HG03045 (cell line): Measurements from ENCODE around the gene SENP6.
"Not testable (repeated sequence)": the region's sequence is repeated elsewhere in the genome, so short reads cannot be mapped to it uniquely, and the experiment has no call there.

Experiments used
- ATAC-seq: cut with Tn5 transposase; IDR thresholded peaks from one replicate; pipeline ENCODE4 v1.9.1; 2021; ENCODE audit warnings: mild to moderate bottlenecking, moderate library complexity; ENCODE audit not compliant: unreplicated experiment

The SENP6 gene

GRCh38 chr6:75608956-75609533 lies 7.4 kb downstream of the SENP6 start:
- no peak for ATAC-seq

DNA sequence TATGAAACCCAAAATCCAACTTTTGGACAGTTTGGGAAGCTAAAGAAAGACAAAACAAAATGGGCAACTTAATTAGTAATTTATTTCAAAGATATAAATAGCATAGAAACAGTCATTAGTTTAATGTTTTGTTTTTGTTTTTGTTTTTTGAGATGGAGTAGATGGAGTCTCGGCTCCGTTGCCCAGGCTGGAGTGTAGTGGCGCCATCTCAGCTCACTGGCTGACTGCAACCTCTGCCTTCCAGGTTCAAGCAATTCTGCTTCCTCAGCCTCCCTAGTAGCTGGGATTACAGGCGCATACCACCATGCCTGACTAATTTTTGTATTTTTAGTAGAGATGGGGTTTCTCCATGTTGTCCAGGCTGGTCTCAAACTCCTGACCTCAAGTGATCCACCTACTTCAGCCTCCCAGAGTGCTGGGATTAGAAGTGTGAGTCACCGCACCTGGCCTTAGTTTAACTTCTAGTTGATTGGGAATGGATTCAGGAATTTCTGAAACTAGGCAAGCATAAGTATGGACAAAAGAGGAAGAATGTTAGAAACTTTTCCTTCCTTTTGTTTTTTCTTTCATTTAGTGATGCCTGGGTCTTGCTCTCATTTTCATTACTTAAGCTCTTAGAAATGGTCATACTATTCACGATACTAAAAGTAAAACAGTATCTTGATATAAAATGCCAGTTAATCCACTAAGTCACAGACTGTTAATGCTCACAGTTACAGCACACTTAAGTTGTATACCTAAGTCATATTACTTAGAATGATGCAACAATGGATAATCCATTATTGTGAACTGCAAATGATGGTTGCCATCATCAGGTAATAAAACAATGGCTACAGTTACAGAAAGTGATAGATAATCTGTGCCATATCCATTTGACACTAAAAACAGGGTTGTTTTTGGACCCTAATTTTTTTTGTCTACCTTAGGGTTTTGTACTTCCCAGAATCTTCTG lies 8.2 kb downstream of the SENP6 start:
- no peak for ATAC-seq

- peak; percentile 20 for ATAC-seq
Observed at GRCh38 chr6:75611011-75611701, 9.5 kb downstream of the SENP6 start.

DNA sequence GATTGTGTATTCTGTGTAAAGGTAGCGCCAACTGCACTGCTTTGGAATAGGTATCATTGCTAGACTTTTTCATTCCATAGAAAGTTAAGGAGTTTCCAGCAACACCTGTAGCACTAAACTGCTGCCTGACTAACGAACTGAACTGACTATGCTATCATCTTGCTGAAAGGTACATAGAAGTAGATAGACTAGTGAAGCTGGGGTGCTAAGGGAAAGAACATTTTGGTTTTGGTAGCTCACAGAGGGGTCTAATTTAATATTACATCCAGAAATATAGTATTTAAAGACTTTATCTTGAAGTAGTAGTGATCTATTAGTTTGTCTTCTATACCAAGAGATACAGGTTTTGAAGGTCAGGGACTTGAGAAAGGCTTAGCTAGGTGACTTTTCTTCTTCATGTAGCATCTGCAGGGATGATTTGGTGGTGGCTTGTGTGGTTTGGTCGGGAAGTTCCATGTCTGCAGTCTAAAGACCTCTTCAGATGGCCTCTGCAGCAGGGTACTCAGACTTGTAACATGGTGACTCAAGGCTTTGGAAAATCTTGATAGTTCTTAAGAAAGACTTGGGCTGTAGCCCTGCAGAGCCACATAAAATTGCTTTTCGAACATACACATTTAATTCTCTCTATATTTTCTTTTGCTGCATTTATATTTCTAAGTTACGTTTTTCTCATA lies 10.2 kb downstream of the SENP6 start:
- ATAC-seq: peak; percentile 52

DNA sequence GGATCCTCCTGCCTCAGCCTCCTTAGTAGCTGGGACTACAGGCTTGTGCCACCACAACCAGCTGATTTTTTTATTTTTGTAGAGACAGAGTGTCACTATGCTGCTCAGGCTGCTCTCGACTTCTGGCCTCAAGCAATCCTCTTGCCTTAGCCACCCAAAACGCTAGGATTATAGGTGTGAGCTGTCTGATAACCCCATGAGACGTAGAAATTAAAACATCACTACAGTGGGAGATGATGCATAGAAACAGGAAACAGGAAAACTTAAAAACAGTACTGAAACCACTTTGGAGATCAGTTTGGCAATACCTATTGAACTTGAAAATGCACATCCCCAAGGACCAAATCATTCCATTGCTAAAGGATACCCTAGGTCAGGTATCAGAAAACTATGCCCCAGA lies 10.8 kb downstream of the SENP6 start:
- no peak for ATAC-seq

GRCh38 chr6:75613056-75613501 lies 11.4 kb downstream of the SENP6 start:
- ATAC-seq: no peak

DNA sequence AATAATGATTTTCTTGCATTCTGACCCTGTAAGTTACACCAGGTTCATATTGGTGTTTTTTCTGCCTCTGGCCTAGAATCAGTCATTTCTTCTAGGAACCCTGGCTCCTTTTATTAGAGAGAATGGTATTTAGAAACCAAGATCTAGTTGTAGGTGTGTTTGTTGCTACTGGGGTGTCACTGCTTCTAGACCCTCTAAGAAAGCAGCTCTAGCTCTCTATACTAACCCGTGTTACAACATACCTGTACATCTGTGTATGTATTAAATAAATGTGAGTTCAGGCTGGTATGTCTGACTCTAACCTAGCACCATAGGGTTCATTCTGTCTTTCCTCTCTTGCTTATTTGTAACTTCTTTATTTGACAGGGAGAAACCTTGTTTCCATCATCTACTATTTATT lies 16.8 kb downstream of the SENP6 start:
- ATAC-seq: no peak

DNA sequence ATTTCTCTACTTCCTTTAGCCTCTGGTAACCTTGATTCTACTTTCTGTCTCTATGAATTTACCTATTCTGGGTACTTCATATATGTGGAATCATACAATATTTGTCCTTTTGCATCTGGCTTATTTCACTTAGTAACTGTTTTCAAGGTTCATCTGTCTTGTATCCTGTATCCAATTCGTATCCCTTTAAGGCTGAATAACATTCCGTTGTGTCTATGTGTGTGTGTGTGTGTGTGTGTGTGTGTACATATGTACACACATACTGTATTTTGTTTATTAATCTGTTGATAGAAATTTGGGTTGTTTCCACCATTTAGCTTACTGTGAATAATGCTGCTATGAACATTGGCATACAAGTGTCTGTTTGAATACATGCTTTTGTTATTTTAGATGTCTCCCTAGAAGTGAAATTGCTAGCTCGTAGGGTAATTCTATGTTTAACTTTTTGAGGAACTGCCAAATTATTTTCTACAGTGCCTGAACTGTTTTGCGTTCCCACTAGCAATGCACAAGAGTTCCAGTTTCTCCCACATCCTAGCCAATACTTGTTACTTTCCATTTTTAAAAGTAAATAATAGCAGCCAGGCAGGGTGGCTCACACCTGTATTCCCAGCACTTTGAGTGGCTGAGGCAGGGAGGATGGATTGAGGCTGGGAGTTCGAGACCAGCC lies 17.7 kb downstream of the SENP6 start:
- no peak for ATAC-seq

DNA sequence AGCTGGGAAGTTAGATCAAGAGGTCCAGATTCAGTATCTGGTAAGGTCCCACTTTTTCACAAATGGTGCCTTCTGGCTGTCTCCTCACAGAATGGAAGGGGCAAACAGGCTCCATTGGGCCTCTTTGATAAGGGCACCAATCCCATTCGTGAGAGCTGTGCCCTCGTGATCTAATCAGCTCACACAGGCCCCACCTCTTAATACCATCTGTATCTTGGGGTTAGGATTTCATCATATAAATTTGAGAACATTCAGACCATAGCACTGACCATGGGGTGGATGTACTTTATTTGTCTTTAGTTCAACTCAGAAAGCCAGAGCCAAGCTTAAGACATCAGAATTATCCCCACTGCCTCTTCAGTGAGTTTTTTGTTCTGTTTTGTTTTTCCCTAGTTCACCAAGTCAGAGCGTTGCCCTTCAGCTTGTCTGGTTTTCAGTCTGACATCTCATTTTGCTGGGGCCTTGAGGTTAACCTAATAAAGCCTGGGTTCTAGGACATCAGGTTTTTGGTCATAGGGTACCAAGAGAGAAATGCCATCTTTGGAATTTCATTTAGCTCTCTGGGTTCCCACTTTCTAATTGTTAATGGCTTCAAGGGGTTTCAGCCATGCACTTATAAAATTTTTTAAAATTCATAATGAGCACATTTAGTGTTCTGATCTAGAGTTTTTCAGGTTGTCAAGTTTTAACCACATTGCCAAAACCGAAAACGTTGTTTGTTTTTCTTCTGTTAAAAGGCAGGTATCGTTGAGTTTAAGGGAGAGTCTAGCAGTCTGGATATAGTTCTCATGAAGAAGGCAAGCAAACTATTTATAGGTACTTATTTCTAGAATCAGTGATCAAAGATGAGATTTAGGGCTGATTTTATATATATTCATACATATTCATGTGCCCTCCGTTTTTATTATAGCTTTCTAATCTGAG lies 19.0 kb downstream of the SENP6 start:
- ATAC-seq: no peak

- no peak for ATAC-seq
Observed at GRCh38 chr6:75621846-75622245, 20.2 kb downstream of the SENP6 start.

GRCh38 chr6:75623491-75623890 lies 21.8 kb downstream of the SENP6 start:
- no peak for ATAC-seq

GRCh38 chr6:75624335-75624734 lies 22.7 kb downstream of the SENP6 start:
- ATAC-seq: no peak

DNA sequence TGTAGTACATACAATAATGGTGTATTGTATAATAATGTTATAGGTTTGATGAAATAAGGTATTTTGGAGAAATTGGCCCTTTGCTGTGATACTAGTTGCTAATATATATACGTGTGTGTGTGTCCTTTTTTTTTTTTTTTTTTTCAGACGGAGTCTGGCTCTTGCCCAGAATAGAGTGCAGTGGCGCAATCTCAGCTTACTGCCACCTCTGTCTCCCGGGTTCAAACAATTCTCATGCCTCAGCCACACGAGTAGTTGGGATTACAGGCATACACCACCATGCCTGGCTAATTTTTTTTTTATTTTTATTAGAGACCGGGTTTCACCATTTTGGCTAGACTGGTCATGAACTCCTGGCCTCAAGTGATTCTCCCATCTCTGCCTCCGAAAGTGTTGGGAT lies 23.3 kb downstream of the SENP6 start:
- ATAC-seq: no peak

- ATAC-seq: no peak
Observed at GRCh38 chr6:75626561-75626960, 24.9 kb downstream of the SENP6 start.

DNA sequence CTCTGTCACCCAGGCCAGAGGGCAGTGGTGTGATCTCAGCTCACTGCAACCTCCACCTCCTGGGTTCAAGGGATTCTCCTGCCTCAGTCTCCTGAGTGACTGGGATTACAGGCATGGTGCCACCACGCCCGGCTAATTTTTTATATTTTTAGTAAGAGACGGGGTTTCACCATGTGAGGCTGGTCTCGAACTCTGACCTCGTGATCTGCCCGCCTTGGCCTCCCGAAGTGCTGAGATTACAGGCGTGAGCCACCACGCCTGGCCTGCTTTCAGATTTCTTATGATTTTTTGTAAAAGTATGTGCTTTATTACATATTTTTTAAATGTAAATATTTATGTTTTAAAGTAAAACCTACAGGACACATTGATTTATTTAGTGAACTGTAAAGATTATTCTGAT lies 26.0 kb downstream of the SENP6 start:
- not testable (repeated sequence) for ATAC-seq

GRCh38 chr6:75631859-75632635 lies 30.4 kb downstream of the SENP6 start:
- ATAC-seq: no peak

- ATAC-seq: no peak
Observed at GRCh38 chr6:75633045-75633444, 31.4 kb downstream of the SENP6 start.

GRCh38 chr6:75642311-75642710 lies 40.6 kb downstream of the SENP6 start:
- ATAC-seq: no peak

DNA sequence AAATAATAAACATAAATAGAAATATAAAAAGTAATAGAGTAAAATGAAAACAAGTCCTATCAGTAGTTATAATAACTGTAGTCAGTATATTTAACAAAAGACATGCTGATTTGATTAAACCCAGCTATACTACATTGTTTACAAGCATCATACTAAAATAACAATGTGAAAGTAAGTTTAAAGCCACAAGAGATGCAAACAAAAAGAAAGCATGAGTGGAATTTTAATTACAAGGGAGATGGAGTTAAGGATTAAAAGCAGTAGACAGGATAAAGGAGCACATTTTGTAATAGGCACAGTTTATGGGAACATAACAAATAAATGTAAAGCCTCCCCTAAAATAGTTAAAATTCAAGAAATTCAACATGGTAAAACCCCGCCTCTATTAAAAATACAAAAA lies 41.5 kb downstream of the SENP6 start:
- ATAC-seq: no peak
